IMR-90 (cell line): ENCODE measurements around the gene BRAP.

ENCODE experiments used
- BHLHE40 ChIP-seq: fragments of 150-350 bp; IDR thresholded peaks from 2 replicates; pipeline ENCODE4 v1.6.1; 2016; ENCODE audit warnings: mild to moderate bottlenecking, low read depth, low read length
- CTCF ChIP-seq: conservative IDR thresholded peaks from 2 replicates; pipeline ENCODE4 v1.5.1; 2012; ENCODE audit warnings: mild to moderate bottlenecking, low read depth, low read length, improper control_type of control experiment
- POLR2A ChIP-seq: IDR thresholded peaks from 2 replicates; pipeline ENCODE4 v1.6.1; 2012; ENCODE audit warnings: mild to moderate bottlenecking, low read depth, low read length
- RCOR1 ChIP-seq: IDR thresholded peaks from 2 replicates; pipeline ENCODE4 v1.6.1; 2012; ENCODE audit warnings: mild to moderate bottlenecking, low read length, improper control_type of control experiment; ENCODE audit not compliant: insufficient replicate concordance
- RFX5 ChIP-seq: IDR thresholded peaks from 2 replicates; pipeline ENCODE4 v1.8.0; 2012; ENCODE audit warnings: low read depth, mild to moderate bottlenecking, low read length, moderate library complexity
- USF2 ChIP-seq: fragments of 150-350 bp; IDR thresholded peaks from 2 replicates; pipeline ENCODE4 v1.6.1; 2017; ENCODE audit warnings: mild to moderate bottlenecking, antibody characterized with exemption, low read length, low read depth

GRCh38 chr12:111728795-111729194 is 43.0 kb upstream of the BRAP start:
- TF ChIP-seq RCOR1 (no peak), CTCF (no peak), RFX5 (no peak), POLR2A (no peak), USF2 (no peak), BHLHE40 (no peak)
